Epithelial cell of proximal tubule (primary cell): ENCODE measurements around the gene GFOD2. TPM values are rescaled to one million over a fixed set of nuclear protein-coding genes. Genes with fewer than 3 reads are reported as not detected.

ENCODE experiments used
- DNase-seq: peaks from one replicate; pipeline ENCODE4 v3.0.0-alpha.2; 2011; ENCODE audit warnings: low read depth
- H3K4me3 ChIP-seq: 2 replicates; pipeline ENCODE4 v1.5.1; 2011; ENCODE audit warnings: low read depth, mild to moderate bottlenecking, low read length
- CTCF ChIP-seq: conservative IDR thresholded peaks from 2 replicates; pipeline ENCODE4 v1.5.1; 2012; ENCODE audit warnings: low read depth, mild to moderate bottlenecking, low read length
- total RNA-seq: library from RNA; depleted of rRNA; stranded (reverse); fragments of >200 nt; gene quantifications from 2 replicates; pipeline ENCODE4 v1.2.3, GENCODE V29; 2015

The GFOD2 gene
- total RNA-seq, 1 donor from 2014 or later: 16.1 TPM

GRCh38 chr16:67678354-67679023 lies 40.6 kb downstream of the GFOD2 start:
- H3K4me3 ChIP-seq: no peak overlapping the region
- no peak for TF ChIP-seq CTCF
- DNase-seq: no peak

- DNase-seq: no peak
- H3K4me3 ChIP-seq: no peak overlapping the region
- no peak for TF ChIP-seq CTCF
Measured at GRCh38 chr16:67677712-67678111, 41.4 kb downstream of the GFOD2 start.

GRCh38 chr16:67676939-67677338 lies 42.2 kb downstream of the GFOD2 start:
- no peak for TF ChIP-seq CTCF
- H3K4me3 ChIP-seq: no peak overlapping the region

GRCh38 chr16:67676516-67676915 lies 42.6 kb downstream of the GFOD2 start:
- H3K4me3 ChIP-seq: no peak overlapping the region
- TF ChIP-seq CTCF: no peak
- no peak for DNase-seq

More at GRCh38 chr16:67676939-67677338, 42.2 kb downstream of the GFOD2 start:
- DNase-seq: no peak

- no peak overlapping the region for H3K4me3 ChIP-seq
- TF ChIP-seq CTCF: no peak
- no peak for DNase-seq
Measured at GRCh38 chr16:67675999-67676398, 43.1 kb downstream of the GFOD2 start.

- no peak for DNase-seq
Measured at GRCh38 chr16:67675579-67675935, 43.6 kb downstream of the GFOD2 start.

More at GRCh38 chr16:67675579-67675935, 43.6 kb downstream of the GFOD2 start:
- H3K4me3 ChIP-seq: no peak overlapping the region
- TF ChIP-seq CTCF: no peak
